ENCODE results near the gene FOXM1.

Gene FOXM1

GRCh38 chr12:2857021-2857431, 19.9 kb downstream of the FOXM1 start, which contains the start of gene TEX52:
Gene TEX52 (minus strand): TSS chr12:2857039. CDS start chr12:2857026, 13 bp downstream.
- Histone ChIP-seq H3K36me3 (ENCODE audit: insufficient read depth, low read length) (peaks cover 34% of the 10 kb centered on the region), H3K27ac (peak within 1 kb of the TSS; percentile 44; the same call in 1 of the 2 replicates)

DNA sequence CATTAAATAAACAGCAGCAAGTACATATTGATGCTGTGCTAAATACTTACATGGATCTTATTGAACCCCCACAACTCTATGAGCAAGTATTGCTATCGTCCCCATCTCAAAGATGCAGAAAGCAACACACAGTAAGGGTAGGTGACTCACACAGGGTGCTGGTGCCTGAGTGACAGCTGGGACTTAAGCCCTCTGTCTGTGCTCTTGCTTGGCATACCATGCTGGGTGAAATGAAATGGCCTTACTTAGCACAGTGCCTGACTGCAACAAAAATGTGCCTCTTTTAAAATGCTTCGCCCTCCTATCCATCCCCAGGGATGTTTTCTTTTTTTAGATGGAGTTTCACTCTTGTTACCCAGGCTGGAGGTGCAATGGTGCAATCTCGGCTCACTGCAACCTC, 20.9 kb downstream of the FOXM1 start:
- H3K27ac ChIP-seq, result no peak overlapping the region
- H3K9me3 ChIP-seq (ENCODE audit: low read depth, low read length), result no peaks in the 10 kb centered on the region
- no peak overlapping the region for H3K9ac ChIP-seq (ENCODE audit: insufficient read length)
- no peak for TF ChIP-seq EZH2 (IDR thresholded peaks at IDR 0.05)
- no peak for TF ChIP-seq FOXP2 (optimal IDR thresholded peaks at IDR 0.05; ENCODE audit: control extremely low read depth, extremely low read length, insufficient read depth)
- no peak for TF ChIP-seq POLR2AphosphoS5 (IDR thresholded peaks at IDR 0.05; ENCODE audit: borderline replicate concordance, low read depth, low read length)
- no peak for DNase-seq (ENCODE audit: low read depth, low spot score)
- H3K36me3 ChIP-seq (ENCODE audit: insufficient read depth, low read length), result peaks cover 27% of the 10 kb centered on the region
- no peak overlapping the region for H3K4me3 ChIP-seq

More at GRCh38 chr12:2857021-2857431, 19.9 kb downstream of the FOXM1 start, which contains the start of gene TEX52:
- DNase-seq (ENCODE audit: low read depth, low spot score), result no peak
- Histone ChIP-seq H3K9me3 (ENCODE audit: low read depth, low read length) (no peaks in the 10 kb centered on the region), H3K9ac (ENCODE audit: insufficient read length) (no peak within 1 kb of the TSS), H3K4me3 (no peak within 1 kb of the TSS)
- TF ChIP-seq FOXP2 (optimal IDR thresholded peaks at IDR 0.05; ENCODE audit: control extremely low read depth, extremely low read length, insufficient read depth) (no peak), POLR2AphosphoS5 (IDR thresholded peaks at IDR 0.05; ENCODE audit: borderline replicate concordance, low read depth, low read length) (no peak), EZH2 (IDR thresholded peaks at IDR 0.05) (no peak)

- Histone ChIP-seq H3K9me3 (ENCODE audit: low read depth, low read length) (no peaks in the 10 kb centered on the region), H3K4me3 (no peak overlapping the region), H3K27ac (no peak overlapping the region), H3K9ac (ENCODE audit: insufficient read length) (no peak overlapping the region), H3K36me3 (ENCODE audit: insufficient read depth, low read length) (peaks cover 27% of the 10 kb centered on the region)
- DNase-seq (ENCODE audit: low read depth, low spot score), result no peak
- TF ChIP-seq EZH2 (IDR thresholded peaks at IDR 0.05), result no peak
- TF ChIP-seq FOXP2 (optimal IDR thresholded peaks at IDR 0.05; ENCODE audit: control extremely low read depth, extremely low read length, insufficient read depth), result no peak
- TF ChIP-seq POLR2AphosphoS5 (IDR thresholded peaks at IDR 0.05; ENCODE audit: borderline replicate concordance, low read depth, low read length), result no peak
Observed at GRCh38 chr12:2855546-2855945, 21.4 kb downstream of the FOXM1 start.

- Histone ChIP-seq H3K27ac (no peak overlapping the region), H3K36me3 (ENCODE audit: insufficient read depth, low read length) (peaks cover 22% of the 10 kb centered on the region), H3K4me3 (no peak overlapping the region), H3K9ac (ENCODE audit: insufficient read length) (no peak overlapping the region), H3K9me3 (ENCODE audit: low read depth, low read length) (no peaks in the 10 kb centered on the region)
- DNase-seq (ENCODE audit: low read depth, low spot score), result no peak
- TF ChIP-seq POLR2AphosphoS5 (IDR thresholded peaks at IDR 0.05; ENCODE audit: borderline replicate concordance, low read depth, low read length) (no peak), EZH2 (IDR thresholded peaks at IDR 0.05) (no peak), FOXP2 (optimal IDR thresholded peaks at IDR 0.05; ENCODE audit: control extremely low read depth, extremely low read length, insufficient read depth) (no peak)
Observed at GRCh38 chr12:2854669-2855453, 22.1 kb downstream of the FOXM1 start.

- DNase-seq (ENCODE audit: low read depth, low spot score), result no peak
- no peak for TF ChIP-seq EZH2 (IDR thresholded peaks at IDR 0.05)
- no peak for TF ChIP-seq FOXP2 (optimal IDR thresholded peaks at IDR 0.05; ENCODE audit: control extremely low read depth, extremely low read length, insufficient read depth)
- TF ChIP-seq POLR2AphosphoS5 (IDR thresholded peaks at IDR 0.05; ENCODE audit: borderline replicate concordance, low read depth, low read length), result no peak
- Histone ChIP-seq H3K4me3 (no peak overlapping the region), H3K27ac (no peak overlapping the region), H3K9me3 (ENCODE audit: low read depth, low read length) (no peaks in the 10 kb centered on the region), H3K9ac (ENCODE audit: insufficient read length) (no peak overlapping the region), H3K36me3 (ENCODE audit: insufficient read depth, low read length) (peaks cover 10% of the 10 kb centered on the region; the same call in 1 of the 2 replicates)
Observed at GRCh38 chr12:2853626-2854025, 23.3 kb downstream of the FOXM1 start.

- H3K4me3 ChIP-seq, result no peak overlapping the region
- H3K27ac ChIP-seq, result no peak overlapping the region
- no peaks in the 10 kb centered on the region for H3K36me3 ChIP-seq (ENCODE audit: insufficient read depth, low read length)
- DNase-seq (ENCODE audit: low read depth, low spot score), result no peak
- no peak overlapping the region for H3K9ac ChIP-seq (ENCODE audit: insufficient read length)
- no peaks in the 10 kb centered on the region for H3K9me3 ChIP-seq (ENCODE audit: low read depth, low read length)
- TF ChIP-seq FOXP2 (optimal IDR thresholded peaks at IDR 0.05; ENCODE audit: control extremely low read depth, extremely low read length, insufficient read depth) (no peak), POLR2AphosphoS5 (IDR thresholded peaks at IDR 0.05; ENCODE audit: borderline replicate concordance, low read depth, low read length) (no peak), EZH2 (IDR thresholded peaks at IDR 0.05) (no peak)
Observed at GRCh38 chr12:2851931-2852330, 25.0 kb downstream of the FOXM1 start.

- H3K9ac ChIP-seq (ENCODE audit: insufficient read length), result no peak overlapping the region
- no peaks in the 10 kb centered on the region for H3K36me3 ChIP-seq (ENCODE audit: insufficient read depth, low read length)
- no peak for DNase-seq (ENCODE audit: low read depth, low spot score)
- TF ChIP-seq FOXP2 (optimal IDR thresholded peaks at IDR 0.05; ENCODE audit: control extremely low read depth, extremely low read length, insufficient read depth) (no peak), POLR2AphosphoS5 (IDR thresholded peaks at IDR 0.05; ENCODE audit: borderline replicate concordance, low read depth, low read length) (no peak), EZH2 (IDR thresholded peaks at IDR 0.05) (no peak)
- H3K4me3 ChIP-seq, result no peak overlapping the region
- no peak overlapping the region for H3K27ac ChIP-seq
- H3K9me3 ChIP-seq (ENCODE audit: low read depth, low read length), result no peaks in the 10 kb centered on the region
Observed at GRCh38 chr12:2845280-2845679, 31.7 kb downstream of the FOXM1 start.

GRCh38 chr12:2844786-2845185, 32.2 kb downstream of the FOXM1 start:
- no peak for TF ChIP-seq FOXP2 (optimal IDR thresholded peaks at IDR 0.05; ENCODE audit: control extremely low read depth, extremely low read length, insufficient read depth)
- TF ChIP-seq POLR2AphosphoS5 (IDR thresholded peaks at IDR 0.05; ENCODE audit: borderline replicate concordance, low read depth, low read length), result no peak
- no peak for TF ChIP-seq EZH2 (IDR thresholded peaks at IDR 0.05)
- no peak overlapping the region for H3K27ac ChIP-seq

More at GRCh38 chr12:2844786-2845185, 32.2 kb downstream of the FOXM1 start:
- DNase-seq (ENCODE audit: low read depth, low spot score), result no peak
- H3K9ac ChIP-seq (ENCODE audit: insufficient read length), result no peak overlapping the region
- H3K36me3 ChIP-seq (ENCODE audit: insufficient read depth, low read length), result no peaks in the 10 kb centered on the region
- no peak overlapping the region for H3K4me3 ChIP-seq
- no peaks in the 10 kb centered on the region for H3K9me3 ChIP-seq (ENCODE audit: low read depth, low read length)

Measured in SK-N-MC (cell line).